K562 (cell line): ENCODE results near the gene BCL7C. TPM values are rescaled to one million over a fixed set of nuclear protein-coding genes. Genes with fewer than 3 reads are reported as not detected.

Experiments
- CXXC5 ChIP-seq: fragments of 250-450 bp; sonication (Bioruptor Pico); IDR thresholded peaks from 2 replicates; pipeline ENCODE4 v1.8.0; 2022; ENCODE audit warnings: inconsistent platforms, mild to moderate bottlenecking, moderate library complexity
- EGR1 ChIP-seq: fragments of 450-650 bp; conservative IDR thresholded peaks from 2 replicates; pipeline ENCODE4 v1.6.1; 2017; ENCODE audit warnings: mild to moderate bottlenecking
- ELF1 ChIP-seq: fragments of 200-800 bp; sonication (Bioruptor generic); IDR thresholded peaks from 2 replicates; pipeline ENCODE4 v1.6.1; 2016; ENCODE audit warnings: missing genetic modification characterization, missing compliant biosample characterization
- ELK3 ChIP-seq: fragments of 450-650 bp; formaldehyde crosslinking; IDR thresholded peaks from 2 replicates; pipeline ENCODE4 v1.4.0; 2020; ENCODE audit warnings: mild to moderate bottlenecking
- EP300 ChIP-seq: IDR thresholded peaks from 2 replicates; pipeline ENCODE4 v1.6.1; 2012; ENCODE audit warnings: low read length, improper control_type of control experiment
- EZH2 ChIP-seq: IDR thresholded peaks from 2 replicates; pipeline ENCODE4 v1.6.1; 2012; ENCODE audit warnings: low read depth, mild to moderate bottlenecking, inconsistent platforms, low read length, borderline replicate concordance
- GATAD2B ChIP-seq: fragments of 450-650 bp; IDR thresholded peaks from 2 replicates; pipeline ENCODE4 v1.6.1; 2017; ENCODE audit warnings: mild to moderate bottlenecking, borderline replicate concordance
- ILK ChIP-seq: fragments of 450-650 bp; IDR thresholded peaks from 2 replicates; pipeline ENCODE4 v1.6.1; 2016; ENCODE audit warnings: missing genetic modification characterization, low read depth, mild to moderate bottlenecking, missing compliant biosample characterization, moderate library complexity, borderline replicate concordance
- KAT7 ChIP-seq: sonication (generic); formaldehyde crosslinking; IDR thresholded peaks from 2 replicates; pipeline ENCODE4 v1.8.0; 2022; ENCODE audit warnings: missing genetic modification reagents, mild to moderate bottlenecking, borderline replicate concordance
- NONO ChIP-seq, 2 experiments: fragments of 200-400 bp in 1 of 2; fragments of 450-650 bp in 1 of 2; formaldehyde crosslinking in 1 of 2; IDR thresholded peaks; 2 replicates each; pipeline ENCODE4 v1.6.1; 2017; ENCODE audit warnings: low read depth in 2 of 2, mild to moderate bottlenecking in 2 of 2, moderate library complexity in 2 of 2, low read length in 1 of 2
- POLR2AphosphoS2 ChIP-seq: IDR thresholded peaks from 2 replicates; pipeline ENCODE4 v1.6.1; 2012; ENCODE audit warnings: low read length, improper control_type of control experiment
- PRDM10 ChIP-seq: fragments of 450-650 bp; IDR thresholded peaks from 2 replicates; pipeline ENCODE4 v1.6.1; 2018; ENCODE audit not compliant: partially characterized antibody
- SP1 ChIP-seq: sonication (generic); formaldehyde crosslinking; IDR thresholded peaks from 2 replicates; pipeline ENCODE4 v1.8.1; 2022; ENCODE audit warnings: mild to moderate bottlenecking, missing genetic modification reagents
- STAT6 ChIP-seq: sonication (generic); formaldehyde crosslinking; IDR thresholded peaks from 2 replicates; pipeline ENCODE4 v1.8.1; 2023; ENCODE audit warnings: mild to moderate bottlenecking, missing genetic modification reagents
- ZBTB34 ChIP-seq: fragments of 250-450 bp; sonication (Bioruptor Pico); IDR thresholded peaks from 2 replicates; pipeline ENCODE4 v1.8.0; 2021; ENCODE audit warnings: mild to moderate bottlenecking, moderate library complexity
- polyA plus RNA-seq, 8 experiments: library from polyadenylated mRNA; depleted of rRNA in 4 of 8; stranded (reverse) in 5 of 8; unstranded in 3 of 8; fragments of >200 nt; fragmentation: Nextera tagmentation in 2 of 8; fragmentation: Illumina TruSeq in 1 of 8; extraction: Ambion mirVana in 2 of 8; extraction: Trizol in 1 of 8; gene quantifications; 2 replicates each; pipeline versions ENCODE4 v1.2.1 to v1.2.3, GENCODE V29; 2011 to 2014; ENCODE audit warnings: inconsistent platforms in 1 of 8, missing spikeins in 1 of 8
- total RNA-seq, 7 experiments: library from RNA; depleted of rRNA in 6 of 7; stranded (reverse); fragments of >200 nt in 6 of 7; fragmentation: Illumina TruSeq in 2 of 7; extraction: Trizol in 2 of 7; gene quantifications; 2 replicates each; pipeline versions ENCODE4 v1.2.1 to v1.2.3, GENCODE V29; 2011 to 2021; ENCODE audit warnings: low replicate concordance in 1 of 7

Gene BCL7C
- total and polyA plus RNA-seq, 9 of the 15 experiments (the other 6 are each of a cell fraction or from before 2014, with no cell fraction given) = 1.7 to 85.8 (median 19.6) TPM

- peak; percentile 99; the same call in 1 of the 2 replicates for TF ChIP-seq KAT7
- TF ChIP-seq POLR2AphosphoS2 = peak; percentile 58; the same call in 1 of the 2 replicates
- no peak for TF ChIP-seq ILK (tag)
- TF ChIP-seq STAT6 (CRISPR knock-in tag) = no peak
- peak; percentile 36; the same call in 1 of the 2 replicates for TF ChIP-seq EP300
- no peak for TF ChIP-seq PRDM10
- peak; percentile 79 for TF ChIP-seq SP1 (CRISPR knock-in tag)
- TF ChIP-seq ELK3 = no peak
- no peak for TF ChIP-seq ZBTB34 (CRISPR knock-in tag)
- no peak for TF ChIP-seq EZH2
- TF ChIP-seq GATAD2B = no peak; the same call in 1 of the 2 replicates
- no peak for TF ChIP-seq EGR1
- TF ChIP-seq NONO (IDR thresholded peaks at IDR 0.05; ENCODE audit: low read depth in 2 of 2, low read length in 1 of 2) = peak; percentile 55 to 87; a peak in 2 of 4 replicates
- peak; percentile 88 for TF ChIP-seq ELF1 (tag)
- TF ChIP-seq CXXC5 (CRISPR knock-in tag) = peak; percentile 87
These were observed 18.8 kb downstream of the BCL7C start (continued) for GRCh38 chr16:30874821-30875717.
